ENCODE measurements around the gene MYRIP.

The MYRIP gene

GRCh38 chr3:39839484-39839883, 30.1 kb downstream of the MYRIP start:
- no peak overlapping the region for H3K4me3 ChIP-seq (ENCODE audit: low read depth, low read length)
- no peak for DNase-seq (ENCODE audit: low read depth)
- TF ChIP-seq POLR2A (IDR thresholded peaks at IDR 0.05; ENCODE audit: extremely low read depth, insufficient read length) = no peak
- TF ChIP-seq MAX (IDR thresholded peaks at IDR 0.05; ENCODE audit: low read depth, low read length) = no peak
- TF ChIP-seq CTCF (IDR thresholded peaks at IDR 0.05; ENCODE audit: low read depth, low read length) = no peak
- no peak for TF ChIP-seq MYC (IDR thresholded peaks at IDR 0.05; ENCODE audit: low read depth, low read length)

- no peak overlapping the region for H3K4me3 ChIP-seq (ENCODE audit: low read depth, low read length)
- no peak for TF ChIP-seq CTCF (IDR thresholded peaks at IDR 0.05; ENCODE audit: low read depth, low read length)
- TF ChIP-seq POLR2A (IDR thresholded peaks at IDR 0.05; ENCODE audit: extremely low read depth, insufficient read length) = no peak
- TF ChIP-seq MYC (IDR thresholded peaks at IDR 0.05; ENCODE audit: low read depth, low read length) = no peak
- TF ChIP-seq MAX (IDR thresholded peaks at IDR 0.05; ENCODE audit: low read depth, low read length) = no peak
- no peak for DNase-seq (ENCODE audit: low read depth)
Observed at GRCh38 chr3:39843440-39843839, 34.0 kb downstream of the MYRIP start.

- DNase-seq (ENCODE audit: low read depth) = no peak
- no peak for TF ChIP-seq CTCF (IDR thresholded peaks at IDR 0.05; ENCODE audit: low read depth, low read length)
- no peak for TF ChIP-seq MAX (IDR thresholded peaks at IDR 0.05; ENCODE audit: low read depth, low read length)
- no peak for TF ChIP-seq MYC (IDR thresholded peaks at IDR 0.05; ENCODE audit: low read depth, low read length)
- TF ChIP-seq POLR2A (IDR thresholded peaks at IDR 0.05; ENCODE audit: extremely low read depth, insufficient read length) = no peak
- H3K4me3 ChIP-seq (ENCODE audit: low read depth, low read length) = no peak overlapping the region
Observed at GRCh38 chr3:39848365-39848764, 39.0 kb downstream of the MYRIP start.

GRCh38 chr3:39849992-39850715, 40.7 kb downstream of the MYRIP start:
- peak; percentile 52 for DNase-seq (ENCODE audit: low read depth)
- no peak for TF ChIP-seq MYC (IDR thresholded peaks at IDR 0.05; ENCODE audit: low read depth, low read length)
- TF ChIP-seq POLR2A (IDR thresholded peaks at IDR 0.05; ENCODE audit: extremely low read depth, insufficient read length) = no peak
- TF ChIP-seq MAX (IDR thresholded peaks at IDR 0.05; ENCODE audit: low read depth, low read length) = no peak
- TF ChIP-seq CTCF (IDR thresholded peaks at IDR 0.05; ENCODE audit: low read depth, low read length) = no peak
- no peak overlapping the region for H3K4me3 ChIP-seq (ENCODE audit: low read depth, low read length)

GRCh38 chr3:39850716-39851032, 41.3 kb downstream of the MYRIP start:
- TF ChIP-seq MAX (IDR thresholded peaks at IDR 0.05; ENCODE audit: low read depth, low read length) (no peak), CTCF (IDR thresholded peaks at IDR 0.05; ENCODE audit: low read depth, low read length) (no peak), POLR2A (IDR thresholded peaks at IDR 0.05; ENCODE audit: extremely low read depth, insufficient read length) (no peak), MYC (IDR thresholded peaks at IDR 0.05; ENCODE audit: low read depth, low read length) (no peak)
- DNase-seq (ENCODE audit: low read depth) = no peak

More at GRCh38 chr3:39850716-39851032, 41.3 kb downstream of the MYRIP start:
- H3K4me3 ChIP-seq (ENCODE audit: low read depth, low read length) = no peak overlapping the region
